HUDEP-2 (cell line): Measurements from ENCODE around the gene SIX4.
"Not testable (repeated sequence)": the region's sequence is repeated elsewhere in the genome, so short reads cannot be mapped to it uniquely, and the experiment has no call there.

Experiments used
- DNase-seq, 76 experiments: peaks; one replicate each; lab custom pipeline; 2025; ENCODE audit not compliant: unreplicated experiment in 76 of 76; lab: John Stamatoyannopoulos, UW

SIX4 gene

DNA sequence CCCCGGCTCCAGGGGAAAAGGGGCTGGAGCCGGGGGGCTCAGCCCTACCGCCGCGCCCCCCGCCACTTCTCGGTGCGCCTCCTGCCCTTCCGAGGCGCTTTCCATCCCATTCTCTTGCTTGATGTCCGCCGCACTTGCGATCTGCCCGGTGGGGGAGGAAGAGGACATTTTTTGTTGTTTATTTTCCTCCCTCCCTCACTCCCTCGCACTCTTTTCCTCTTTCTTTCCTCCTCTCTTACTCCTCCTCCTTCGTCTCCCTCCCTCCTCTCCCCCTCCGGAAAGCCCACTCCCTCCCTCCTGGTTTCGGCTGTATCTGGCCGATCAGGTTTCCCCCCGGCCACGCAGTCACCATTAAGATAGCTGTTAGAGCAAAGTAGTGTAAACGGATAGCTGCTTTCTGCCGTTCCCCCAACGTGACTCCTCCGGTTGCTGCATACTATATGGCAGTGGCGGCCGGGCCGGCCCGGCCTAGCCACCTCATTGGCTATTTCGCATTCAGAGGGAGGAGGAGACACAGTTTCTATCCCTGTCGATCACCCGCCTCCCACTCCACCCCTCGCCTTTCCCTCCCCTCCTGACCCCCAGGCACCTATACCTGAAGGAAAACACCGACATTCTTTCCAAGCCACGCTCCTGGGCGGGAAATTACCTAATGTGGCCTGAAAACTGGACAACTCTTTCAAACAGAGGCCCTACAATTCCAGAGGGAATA lies at the start of gene SIX4:
Gene SIX4, minus strand, starts transcription at position 445 of the 712 bp plus-strand sequence. Its CDS starts 277 bp downstream, at position 168.
- DNase-seq, result peak in 18 of 76 experiments; percentile 6 to 37 (median 18)

DNA sequence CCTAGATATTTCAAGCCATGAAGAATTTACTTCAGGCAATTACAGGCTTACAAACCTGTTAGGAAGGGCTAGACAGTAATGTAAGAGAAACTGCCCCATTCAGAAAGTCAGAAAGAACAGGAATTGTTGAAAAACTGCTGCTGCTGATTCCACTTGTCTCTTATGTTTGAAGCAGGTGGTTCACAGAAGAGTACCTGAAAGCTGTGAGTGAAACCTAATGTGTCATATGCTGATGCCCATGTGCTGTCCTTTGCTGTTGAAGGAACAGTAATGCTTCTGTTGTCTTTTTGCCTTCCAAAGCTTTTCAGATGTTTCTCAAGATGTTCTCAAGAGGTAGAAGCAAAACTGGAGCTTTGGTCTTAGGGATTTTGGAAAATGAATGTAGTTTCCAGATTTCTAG lies 49.4 kb upstream of the SIX4 start:
- no peak for DNase-seq

DNA sequence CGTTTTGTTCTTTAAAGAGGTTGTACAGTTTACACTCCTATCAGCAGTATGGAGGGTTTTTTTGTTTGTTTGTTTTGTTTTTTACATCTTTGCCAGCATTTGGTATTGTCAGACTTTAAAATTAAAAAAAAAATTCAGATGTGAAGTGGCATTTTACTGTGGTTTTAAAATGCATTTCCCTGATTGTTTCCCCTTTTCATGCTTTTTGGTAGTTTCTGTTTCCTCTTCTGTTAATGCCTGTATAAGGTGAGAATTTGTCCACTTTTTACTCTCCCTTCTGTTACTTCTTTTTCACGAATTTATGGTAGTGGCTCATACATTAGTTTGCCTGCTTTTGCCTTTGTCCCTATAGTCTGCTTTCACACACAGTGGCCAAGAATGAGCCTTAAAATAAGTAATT lies 47.0 kb upstream of the SIX4 start:
- no peak for DNase-seq

DNA sequence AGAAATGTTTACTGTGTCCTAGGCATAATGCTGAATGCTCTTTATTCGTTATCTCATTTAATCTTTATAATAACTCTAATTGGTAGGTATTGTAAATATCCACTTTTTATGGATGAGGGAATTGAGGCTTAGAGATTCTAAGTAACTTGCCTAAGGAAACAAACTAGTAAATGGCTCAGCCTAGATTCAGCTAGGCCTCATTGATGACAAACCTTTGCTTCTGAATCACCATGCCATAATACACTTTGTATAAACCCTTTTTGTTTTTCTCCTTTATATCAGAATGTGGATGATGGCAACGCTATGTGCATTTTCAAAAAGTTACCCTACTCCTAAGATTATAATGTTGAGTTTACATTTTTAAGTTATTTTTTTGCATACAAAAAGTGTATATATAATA lies 44.5 kb upstream of the SIX4 start:
- no peak for DNase-seq

DNA sequence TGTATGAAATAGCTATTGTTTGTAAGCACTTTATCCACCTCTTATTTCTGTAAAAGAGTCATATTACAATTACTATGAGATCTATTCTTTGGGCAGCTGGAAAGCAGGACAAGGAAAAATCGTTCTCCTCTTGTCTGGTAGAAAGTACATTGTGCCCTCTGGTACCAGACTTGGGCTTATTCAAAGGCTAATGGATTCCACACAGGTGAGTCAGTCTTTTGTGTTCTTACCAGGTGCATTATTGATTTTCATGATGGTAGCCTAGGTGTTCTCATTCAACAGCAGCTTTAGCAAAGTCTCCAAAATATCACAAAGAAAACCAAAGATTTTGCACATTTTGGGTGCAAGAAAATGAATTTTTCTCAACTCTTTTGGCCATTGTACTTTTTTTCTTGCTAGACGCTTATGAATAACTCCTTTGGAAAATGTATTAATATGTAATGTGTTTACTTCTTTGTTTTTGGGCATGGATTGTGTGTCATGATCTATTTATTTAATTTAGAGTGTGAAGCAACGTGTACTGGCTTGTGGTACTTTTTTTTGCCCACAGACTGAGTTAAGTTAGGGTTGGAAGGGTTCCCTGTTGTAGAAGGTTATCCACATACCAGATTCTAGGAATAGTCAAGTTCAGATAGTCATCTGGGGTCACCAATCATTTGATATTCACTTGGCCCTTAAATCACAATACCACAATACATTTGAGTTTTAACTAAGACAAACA lies 36.7 kb upstream of the SIX4 start:
- DNase-seq, result no peak

DNA sequence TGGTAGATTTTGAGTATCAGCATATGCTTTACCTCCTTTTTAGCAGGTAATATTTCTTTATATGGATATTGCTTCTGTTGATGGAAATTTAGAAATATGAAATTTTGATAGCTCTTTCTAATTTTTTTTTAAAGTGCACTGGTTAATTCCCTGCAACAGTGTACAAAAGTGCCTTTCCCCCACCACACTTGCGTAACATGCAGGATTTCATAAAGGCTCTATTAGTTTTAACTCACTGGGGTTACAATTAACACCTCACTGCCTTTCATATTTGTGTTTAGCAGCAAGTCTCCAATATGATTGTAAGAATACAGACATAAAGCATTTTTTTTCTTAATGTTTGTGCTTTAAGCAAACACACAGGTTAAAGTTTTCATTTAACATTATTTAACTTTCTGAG lies 36.1 kb upstream of the SIX4 start:
- DNase-seq, result no peak

DNA sequence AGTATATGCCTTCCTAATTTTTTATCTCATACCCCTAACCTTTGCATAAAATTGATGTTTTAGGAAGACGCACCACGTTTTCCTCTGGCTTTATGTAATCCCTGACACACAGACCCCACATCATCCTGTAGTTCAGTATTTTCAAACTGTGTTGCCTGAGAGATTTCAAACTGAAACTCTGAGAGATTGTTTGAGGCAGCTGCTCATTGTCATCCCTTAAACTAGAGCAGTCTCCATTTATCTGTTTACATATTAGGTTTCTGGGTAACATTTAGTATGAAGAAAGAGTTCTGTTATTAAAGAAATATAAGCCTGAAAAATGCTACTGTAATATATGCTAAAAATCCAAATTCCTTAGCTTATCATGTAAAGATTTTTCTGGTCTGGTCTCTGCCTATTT lies 34.7 kb upstream of the SIX4 start:
- no peak for DNase-seq

DNA sequence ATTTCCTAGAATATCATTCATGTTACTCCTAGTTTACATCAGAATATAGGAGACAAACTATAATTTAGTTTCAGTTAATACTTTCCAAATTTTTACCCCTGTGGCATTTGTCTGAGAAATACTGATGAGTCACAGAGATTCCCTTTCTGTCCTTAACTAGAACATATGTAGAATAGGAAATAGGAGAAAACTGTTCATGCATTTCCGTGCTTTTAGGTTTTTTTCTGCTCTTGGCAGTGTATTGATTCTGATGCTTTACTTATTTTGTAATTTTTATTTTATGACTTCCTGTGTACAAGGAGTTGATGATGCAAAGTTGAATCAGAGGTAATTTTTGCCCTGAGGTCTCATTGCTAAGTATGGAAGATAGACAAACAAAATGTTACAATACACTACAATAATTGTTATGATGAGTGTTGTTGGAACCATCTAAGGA lies 33.4 kb upstream of the SIX4 start:
- DNase-seq, result no peak

DNA sequence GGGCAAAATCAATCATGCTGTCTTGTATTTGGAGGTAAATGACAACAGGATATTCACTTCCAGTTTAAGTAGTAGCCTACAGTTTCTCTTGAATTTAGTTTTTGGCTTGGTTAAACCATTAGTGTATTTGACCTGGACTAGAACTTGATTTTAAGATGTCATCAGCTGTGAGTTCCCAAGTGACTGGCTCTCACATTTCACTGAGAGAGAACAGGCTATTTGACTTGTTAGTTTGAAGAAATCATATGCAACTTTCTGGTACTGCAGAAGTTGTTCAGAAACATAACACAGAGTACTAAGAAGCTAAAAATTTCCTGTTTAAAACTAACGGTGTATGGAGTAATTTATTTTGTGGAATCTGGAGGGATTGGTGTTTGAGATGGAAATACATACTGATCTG lies 32.7 kb upstream of the SIX4 start:
- no peak for DNase-seq

DNA sequence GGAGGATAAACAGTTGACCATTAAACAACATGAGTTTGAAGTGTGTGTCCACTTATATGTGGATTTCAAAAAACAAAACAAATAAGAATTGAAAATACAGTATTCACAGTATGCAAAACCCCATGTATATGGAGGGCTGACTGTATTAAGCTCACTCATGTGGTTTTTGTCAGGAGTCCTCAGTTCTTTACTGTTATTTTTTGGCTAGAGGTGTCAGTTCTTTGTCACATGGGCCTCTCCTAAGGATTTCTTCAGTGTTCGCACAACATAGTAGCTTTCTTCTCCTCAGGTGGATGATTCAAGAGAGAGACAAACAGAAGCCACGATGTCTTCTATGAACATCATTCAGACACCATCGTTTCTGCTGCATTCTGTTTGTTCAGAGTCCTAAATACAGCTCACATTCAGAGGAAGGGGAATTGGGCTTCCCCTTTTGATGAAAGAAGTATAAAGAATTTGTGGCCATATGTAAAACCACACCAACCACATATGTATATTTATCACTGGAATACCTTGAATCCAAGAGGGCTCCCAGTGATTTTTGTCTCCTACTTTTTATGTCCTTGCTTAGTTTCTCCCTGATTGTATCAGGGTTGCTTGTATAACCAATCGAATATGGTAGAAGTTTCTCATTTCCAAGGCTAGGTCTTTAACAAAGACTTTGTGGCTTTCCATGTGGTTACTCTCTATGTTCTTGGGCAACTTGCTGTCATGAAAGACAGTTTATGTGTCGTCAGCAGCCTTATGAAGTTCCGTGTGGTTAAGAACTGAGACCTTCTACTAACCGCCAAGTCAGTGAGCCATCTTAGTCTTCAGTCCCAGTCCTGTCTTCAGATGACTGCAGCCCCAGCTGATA lies 29.3 kb upstream of the SIX4 start:
- DNase-seq, result no peak

DNA sequence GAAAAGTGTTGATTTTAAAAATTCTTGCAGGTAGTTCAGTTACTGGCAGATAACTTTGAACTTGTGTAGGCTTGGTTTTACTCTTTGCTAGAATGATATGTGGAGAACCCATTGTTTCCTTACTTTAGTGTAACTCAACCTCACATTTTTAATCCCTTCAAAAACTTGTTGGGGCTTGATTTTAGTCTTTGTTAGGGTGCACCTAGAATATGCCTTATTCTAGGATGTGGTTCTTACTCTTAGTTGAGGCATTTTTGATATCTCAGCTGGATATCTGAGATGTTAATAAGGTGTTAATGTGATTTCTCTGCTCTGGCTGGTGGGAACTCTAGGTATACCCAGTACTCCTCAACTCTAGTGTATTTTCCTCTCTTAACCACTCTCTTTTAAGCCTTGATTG lies 20.4 kb upstream of the SIX4 start:
- DNase-seq, result no peak

DNA sequence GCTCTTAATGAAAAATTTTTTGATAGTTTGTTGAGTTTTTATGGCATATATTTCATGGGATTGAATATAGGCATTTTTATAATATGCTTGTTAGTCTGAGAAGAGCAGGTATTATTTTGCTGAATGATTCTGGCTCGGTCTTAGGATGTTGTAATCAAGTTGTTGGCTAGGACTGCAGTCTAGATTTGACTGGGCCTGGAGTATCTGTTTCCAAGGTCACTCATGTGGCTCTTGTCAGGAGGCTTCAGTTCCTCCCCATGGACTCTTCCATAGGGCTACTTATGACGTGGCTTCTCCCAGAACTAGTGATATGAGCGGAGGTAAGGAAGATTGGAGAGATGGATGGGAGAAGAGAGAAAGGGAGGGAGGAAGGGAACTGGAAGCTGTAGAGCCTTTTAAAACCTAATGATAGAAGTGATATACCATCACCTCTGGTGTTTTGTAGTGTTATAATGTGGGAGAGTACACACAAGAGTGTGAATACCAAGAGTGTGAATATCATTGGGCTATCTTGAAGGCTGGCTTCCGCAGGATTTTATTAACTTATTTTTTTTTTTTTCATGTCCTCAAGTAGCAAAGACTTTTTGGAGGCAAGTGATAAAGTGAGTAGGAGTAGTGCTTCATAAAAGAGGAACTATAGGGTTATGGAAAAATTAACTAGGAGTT lies 14.8 kb upstream of the SIX4 start:
- no peak for DNase-seq

DNA sequence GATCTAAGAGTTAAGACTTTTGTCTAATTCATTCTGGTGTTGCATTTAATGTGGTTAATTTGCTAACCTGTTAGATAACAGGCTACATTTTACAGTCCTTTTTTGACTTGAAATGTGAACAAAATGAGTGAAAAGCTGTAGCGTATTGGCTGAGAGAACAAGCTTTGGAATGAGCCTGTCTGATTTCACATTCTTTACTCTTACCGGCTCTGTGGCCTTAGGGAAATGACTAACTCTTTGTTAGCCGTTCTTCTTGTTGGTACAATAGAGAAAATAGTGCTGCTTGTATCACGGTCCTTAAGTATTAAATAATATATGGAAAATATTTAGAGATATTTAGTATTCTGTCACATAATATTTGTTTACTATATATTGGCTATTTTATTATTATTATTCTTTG lies 12.3 kb upstream of the SIX4 start:
- no peak for DNase-seq

DNA sequence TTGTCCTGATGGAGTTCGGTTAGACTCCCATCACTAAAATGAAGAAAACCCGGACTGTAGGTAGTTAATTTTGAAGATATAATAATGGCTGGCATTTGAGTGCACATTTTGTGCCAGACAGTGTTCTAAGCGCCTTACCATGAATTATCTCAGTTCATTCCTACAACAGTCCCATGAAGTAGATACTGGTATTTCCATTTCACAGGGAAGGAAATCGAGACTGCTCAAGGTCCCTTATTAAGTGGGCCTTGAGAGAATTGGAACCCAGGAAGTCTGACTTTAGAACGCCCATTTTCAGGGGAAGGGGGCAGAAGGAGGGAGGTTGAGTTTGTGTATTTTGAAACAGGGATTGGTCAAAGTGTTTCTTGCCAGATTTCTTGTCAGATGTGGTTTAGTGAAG lies 11.3 kb upstream of the SIX4 start:
- DNase-seq, result no peak

DNA sequence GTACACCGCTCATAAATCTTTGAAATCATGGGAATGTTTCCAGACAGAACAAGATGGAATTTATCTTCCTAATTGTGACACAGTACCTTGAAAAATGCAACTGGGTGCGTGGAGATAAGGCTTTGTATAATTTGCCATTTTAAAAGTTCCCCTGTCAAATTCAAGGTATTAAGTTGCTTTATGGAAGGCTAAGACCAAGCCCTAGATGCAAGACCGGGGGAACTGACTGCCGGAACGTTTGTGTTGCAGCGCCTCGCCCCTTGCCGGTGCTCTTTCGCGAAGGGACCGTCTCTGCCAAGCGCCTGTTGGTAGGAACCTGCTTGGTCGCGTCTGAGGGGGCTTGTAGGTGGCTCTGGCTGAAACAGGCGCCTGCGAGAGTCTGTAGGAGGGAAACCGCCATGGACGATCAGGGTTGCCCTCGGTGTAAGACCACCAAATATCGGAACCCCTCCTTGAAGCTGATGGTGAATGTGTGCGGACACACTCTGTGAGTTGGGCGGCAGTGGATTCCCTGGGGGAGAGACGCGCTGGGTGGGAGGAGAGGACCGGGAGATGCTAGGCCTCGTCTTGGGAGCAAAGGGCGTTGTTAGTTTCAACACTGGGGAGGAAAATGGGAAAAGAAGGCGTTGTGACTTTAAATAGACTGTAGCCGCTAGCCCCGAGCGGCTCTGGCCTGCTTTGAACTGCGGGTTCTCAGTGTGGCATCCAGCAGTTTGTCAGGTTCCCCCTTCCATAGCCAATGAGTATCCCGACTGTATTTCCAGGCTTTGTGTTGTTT lies 10.5 kb upstream of the SIX4 start, which contains the start of gene MNAT1:
Gene MNAT1, plus strand, starts transcription at position 297 of the 778 bp plus-strand sequence. Its CDS starts 102 bp downstream, at position 399.
- peak in 72 of 76 experiments; percentile 12 to 81 (median 58) for DNase-seq

DNA sequence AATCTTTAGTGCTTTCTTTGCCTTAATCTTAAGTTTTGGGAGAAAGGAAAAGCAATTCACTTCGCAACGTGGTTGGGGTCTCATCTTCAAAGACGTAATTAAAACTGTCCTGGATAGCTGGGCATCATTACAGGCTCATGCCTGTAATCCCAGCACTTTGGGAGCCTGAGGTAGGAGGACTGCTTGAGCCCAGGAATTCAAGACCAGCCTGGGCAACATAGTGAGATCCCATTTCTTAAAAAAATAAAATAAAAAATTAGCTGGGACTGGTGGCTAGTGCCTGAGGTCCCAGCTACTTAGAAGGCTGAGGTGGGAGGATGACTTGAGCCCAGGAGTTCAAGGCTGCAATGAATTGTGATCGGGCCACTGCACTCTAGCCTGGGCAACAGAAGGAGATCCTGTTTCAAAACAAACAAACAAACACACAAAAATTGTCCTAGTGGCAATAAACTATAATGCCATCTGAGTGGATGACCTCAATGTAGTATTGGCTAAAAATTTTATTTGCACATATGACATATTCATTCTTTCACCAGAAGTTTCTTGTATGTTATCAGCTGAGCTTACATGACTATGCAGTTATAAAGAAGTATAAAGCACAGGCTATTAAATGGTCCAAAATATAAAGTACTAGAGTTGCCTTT lies 8.8 kb upstream of the SIX4 start:
- no peak for DNase-seq

DNA sequence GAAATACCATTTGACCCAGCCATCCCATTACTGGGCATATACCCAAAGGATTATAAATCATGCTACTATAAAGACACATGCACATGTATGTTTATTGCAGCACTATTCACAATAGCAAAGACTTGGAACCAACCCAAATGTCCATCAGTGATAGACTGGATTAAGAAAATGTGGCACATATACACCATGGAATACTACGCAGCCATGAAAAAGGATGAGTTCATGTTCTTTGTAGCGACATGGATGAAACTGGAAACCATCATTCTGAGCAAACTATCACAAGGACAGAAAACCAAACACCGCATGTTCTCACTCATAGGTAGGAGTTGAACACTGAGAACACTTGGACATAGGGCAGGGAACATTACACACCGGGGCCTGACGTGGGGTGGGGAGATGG lies 7.1 kb upstream of the SIX4 start:
- not testable (repeated sequence) for DNase-seq

DNA sequence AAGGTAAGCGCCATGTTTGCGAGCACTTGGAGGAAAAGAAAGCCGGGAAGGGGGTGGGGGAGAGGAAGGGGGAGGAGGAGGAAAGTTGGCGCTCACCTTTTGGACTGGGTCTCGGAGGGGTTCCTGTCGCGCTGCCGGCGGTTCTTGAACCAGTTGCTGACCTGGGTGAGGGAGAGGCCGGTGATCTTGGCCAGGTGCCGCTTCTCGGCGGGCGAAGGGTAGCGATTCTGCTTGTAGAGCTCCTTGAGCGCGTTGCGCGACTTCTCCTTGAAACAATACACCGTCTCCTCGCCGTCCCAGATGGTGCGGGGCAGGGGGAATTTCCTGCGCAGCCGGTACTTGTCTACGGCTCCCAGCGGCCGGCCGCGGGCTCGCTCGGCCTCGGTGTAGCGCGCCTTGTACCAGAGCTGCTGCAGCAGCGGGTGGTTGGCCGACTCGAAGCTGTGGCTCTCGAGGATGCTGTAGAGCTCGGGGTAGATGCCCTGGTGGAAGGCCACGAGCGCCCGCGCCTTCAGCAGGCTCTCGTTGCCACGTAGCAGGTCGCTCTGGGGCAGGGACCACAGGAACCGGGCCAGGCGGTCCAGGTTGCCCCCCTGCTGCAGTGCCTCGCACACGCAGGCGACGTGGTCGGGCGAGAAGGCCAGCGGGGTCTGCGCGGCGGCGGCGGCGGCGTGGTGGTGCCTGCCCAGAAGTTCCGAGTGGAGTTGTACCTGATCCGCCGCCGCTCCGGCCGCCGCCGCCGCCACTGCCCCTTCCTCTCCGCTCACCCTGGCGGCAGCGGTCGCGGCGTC lies 840 bp downstream of the SIX4 start:
- peak in 25 of 76 experiments; percentile 3 to 32 (median 14) for DNase-seq
